Endodermal cell (in vitro differentiated cells): ENCODE data around the gene FBN2. TPM values are rescaled to one million over a fixed set of nuclear protein-coding genes. Genes with fewer than 3 reads are reported as not detected.
"Not testable (repeated sequence)": the region's sequence is repeated elsewhere in the genome, so short reads cannot be mapped to it uniquely, and the experiment has no call there.

ENCODE experiments used
- DNase-seq: peaks from one replicate; pipeline ENCODE4 v3.0.0-alpha.2; 2017
- H3K27ac ChIP-seq: 2 replicates; pipeline ENCODE4 v1.5.1; 2013; ENCODE audit warnings: mild to moderate bottlenecking, low read depth, low read length, moderate library complexity
- H3K27me3 ChIP-seq: 2 replicates; pipeline ENCODE4 v1.6.1; 2013; ENCODE audit warnings: mild to moderate bottlenecking, low read length, moderate library complexity; ENCODE audit not compliant: insufficient read depth, control insufficient read depth, poor library complexity, severe bottlenecking
- H3K36me3 ChIP-seq: 2 replicates; pipeline ENCODE4 v1.7.0; 2013; ENCODE audit warnings: mild to moderate bottlenecking, low read length, moderate library complexity; ENCODE audit not compliant: control insufficient read depth, insufficient read depth
- H3K4me1 ChIP-seq: one replicate; pipeline ENCODE4 v1.7.0; 2013; ENCODE audit warnings: low read length; ENCODE audit not compliant: control insufficient read depth, insufficient read depth
- H3K4me3 ChIP-seq: 2 replicates; pipeline ENCODE4 v1.5.1; 2013; ENCODE audit warnings: mild to moderate bottlenecking, low read length, moderate library complexity
- H3K9ac ChIP-seq: 2 replicates; pipeline ENCODE4 v1.6.1; 2013; ENCODE audit warnings: mild to moderate bottlenecking, low read length, moderate library complexity; ENCODE audit not compliant: poor library complexity, severe bottlenecking; ENCODE audit errors: extremely low read depth
- H3K9me3 ChIP-seq: 2 replicates; pipeline ENCODE4 v1.6.1; 2013; ENCODE audit warnings: mild to moderate bottlenecking, low read length, moderate library complexity; ENCODE audit not compliant: control insufficient read depth
- H3K27ac Mint-ChIP-seq: 2 replicates; pipeline ENCODE4 v1.8.0; 2020; ENCODE audit warnings: mixed read lengths
- H3K27me3 Mint-ChIP-seq: 2 replicates; pipeline ENCODE4 v1.8.0; 2021; ENCODE audit warnings: mild to moderate bottlenecking, mixed read lengths; ENCODE audit not compliant: insufficient read depth
- H3K36me3 Mint-ChIP-seq: 2 replicates; pipeline ENCODE4 v1.8.0; 2020; ENCODE audit warnings: low read depth, mixed read lengths
- H3K4me1 Mint-ChIP-seq: 2 replicates; pipeline ENCODE4 v1.8.0; 2020; ENCODE audit warnings: mixed read lengths
- H3K4me3 Mint-ChIP-seq: 2 replicates; pipeline ENCODE4 v1.8.0; 2020; ENCODE audit warnings: mild to moderate bottlenecking, moderate library complexity, mixed read lengths
- H3K9me3 Mint-ChIP-seq: 2 replicates; pipeline ENCODE4 v1.8.0; 2020; ENCODE audit warnings: mild to moderate bottlenecking, mixed read lengths
- WGBS, 2 experiments: methylation state at CpG; one replicate each; pipeline versions ENCODE4 v1.1.5 to v1.1.7; 2013; ENCODE audit warnings: missing lambda C conversion rate in 2 of 2, mixed read lengths in 1 of 2; ENCODE audit not compliant: insufficient coverage in 1 of 2, insufficient read length in 1 of 2; 5-methylcytosine and 5-hydroxymethylcytosine counted together
- total RNA-seq, 2 donors: library from RNA; stranded (reverse); fragmentation: NEBNext Ultra II Directional in 1 of 2; extraction: Animal tissue kit (Norgen Biotek cat#: 25700) in 1 of 2; gene quantifications; 2 replicates in 1 of 2; 3 replicates in 1 of 2; pipeline ENCODE4 v1.2.1, GENCODE V29; 2021
- TF ChIP-seq, protein P1 (sequence below): fragments of 200-600 bp; sonication (generic); conservative IDR thresholded peaks from 2 replicates; pipeline ENCODE4 v1.5.0; 2021; ENCODE audit warnings: antibody characterized with exemption, mild to moderate bottlenecking

Gene FBN2
- total RNA-seq, 2 donors from 2014 or later, result 131 to 212 TPM

DNA sequence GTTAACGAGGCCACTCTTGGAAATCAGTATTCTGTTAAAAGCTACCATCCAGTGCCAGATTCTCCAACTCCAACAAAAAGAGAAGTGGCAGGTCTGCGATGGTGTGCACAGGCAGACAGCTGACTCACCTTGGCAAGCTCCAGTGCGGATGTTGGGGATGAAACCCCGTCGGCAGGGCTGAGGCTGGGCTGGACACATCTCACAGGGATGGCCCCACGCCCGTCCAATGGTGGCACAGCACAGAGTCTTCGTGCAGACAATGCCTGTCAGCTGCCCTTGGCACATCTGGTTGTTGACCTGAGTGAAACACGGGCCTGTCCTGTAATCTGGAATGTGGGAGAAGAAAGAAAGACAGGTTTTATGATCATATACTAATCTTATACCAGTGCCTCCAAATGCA lies 73.4 kb downstream of the FBN2 start:
- 83 to 91% methylated on average over 3 to 8 of the region's 9 CpGs for WGBS, 2 experiments

DNA sequence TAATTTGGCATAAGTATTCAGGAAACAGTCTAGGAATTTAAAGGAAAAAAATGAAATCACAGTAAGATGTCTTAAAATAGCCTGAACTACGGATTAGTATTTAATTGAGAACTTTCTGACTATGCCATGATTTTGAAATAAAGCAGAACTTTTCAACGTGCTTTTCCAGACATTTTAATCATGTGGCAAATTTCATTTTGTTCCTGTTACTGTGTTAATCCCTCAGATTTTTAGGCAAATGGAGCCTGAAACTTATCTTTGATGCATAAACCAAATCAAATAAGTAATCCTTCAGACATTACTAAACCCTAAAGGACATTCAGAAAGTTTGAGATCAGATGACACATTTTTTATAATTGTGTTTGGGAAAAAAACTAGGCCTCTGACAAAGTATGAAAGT lies 75.7 kb downstream of the FBN2 start:
- Mint-ChIP-seq H3K4me1 (no peaks in the 10 kb centered on the region), H3K27me3 (no peaks in the 10 kb centered on the region), H3K36me3 (peaks cover 31% of the 10 kb centered on the region), H3K9me3 (peaks cover 24% of the 10 kb centered on the region), H3K27ac (no peak overlapping the region), H3K4me3 (no peak overlapping the region)
- H3K4me1 ChIP-seq, result no peaks in the 10 kb centered on the region
- no peak overlapping the region for H3K27ac ChIP-seq
- H3K9ac ChIP-seq, result no peak overlapping the region
- TF ChIP-seq, protein P1, sequence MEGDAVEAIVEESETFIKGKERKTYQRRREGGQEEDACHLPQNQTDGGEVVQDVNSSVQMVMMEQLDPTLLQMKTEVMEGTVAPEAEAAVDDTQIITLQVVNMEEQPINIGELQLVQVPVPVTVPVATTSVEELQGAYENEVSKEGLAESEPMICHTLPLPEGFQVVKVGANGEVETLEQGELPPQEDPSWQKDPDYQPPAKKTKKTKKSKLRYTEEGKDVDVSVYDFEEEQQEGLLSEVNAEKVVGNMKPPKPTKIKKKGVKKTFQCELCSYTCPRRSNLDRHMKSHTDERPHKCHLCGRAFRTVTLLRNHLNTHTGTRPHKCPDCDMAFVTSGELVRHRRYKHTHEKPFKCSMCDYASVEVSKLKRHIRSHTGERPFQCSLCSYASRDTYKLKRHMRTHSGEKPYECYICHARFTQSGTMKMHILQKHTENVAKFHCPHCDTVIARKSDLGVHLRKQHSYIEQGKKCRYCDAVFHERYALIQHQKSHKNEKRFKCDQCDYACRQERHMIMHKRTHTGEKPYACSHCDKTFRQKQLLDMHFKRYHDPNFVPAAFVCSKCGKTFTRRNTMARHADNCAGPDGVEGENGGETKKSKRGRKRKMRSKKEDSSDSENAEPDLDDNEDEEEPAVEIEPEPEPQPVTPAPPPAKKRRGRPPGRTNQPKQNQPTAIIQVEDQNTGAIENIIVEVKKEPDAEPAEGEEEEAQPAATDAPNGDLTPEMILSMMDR, result no peak
- no peaks in the 10 kb centered on the region for H3K27me3 ChIP-seq
- no peak for DNase-seq
- WGBS, 2 experiments, result 91 to 97% methylated on average over 2 of the region's 2 CpGs
- peaks cover 13% of the 10 kb centered on the region for H3K36me3 ChIP-seq
- H3K9me3 ChIP-seq, result peaks cover 19% of the 10 kb centered on the region
- H3K4me3 ChIP-seq, result no peak overlapping the region

More for the DNA sequence above, 73.4 kb downstream of the FBN2 start:
- no peak for DNase-seq
- TF ChIP-seq, protein P1, result no peak
- no peaks in the 10 kb centered on the region for H3K4me1 ChIP-seq
- Mint-ChIP-seq H3K4me3 (no peak overlapping the region), H3K4me1 (no peaks in the 10 kb centered on the region), H3K27me3 (no peaks in the 10 kb centered on the region), H3K27ac (no peak overlapping the region), H3K36me3 (peaks cover 33% of the 10 kb centered on the region), H3K9me3 (peaks cover 22% of the 10 kb centered on the region)
- H3K4me3 ChIP-seq, result no peak overlapping the region
- no peaks in the 10 kb centered on the region for H3K27me3 ChIP-seq
- H3K27ac ChIP-seq, result no peak overlapping the region
- H3K9ac ChIP-seq, result no peak overlapping the region
- peaks cover 15% of the 10 kb centered on the region for H3K36me3 ChIP-seq
- peaks cover 16% of the 10 kb centered on the region for H3K9me3 ChIP-seq

DNA sequence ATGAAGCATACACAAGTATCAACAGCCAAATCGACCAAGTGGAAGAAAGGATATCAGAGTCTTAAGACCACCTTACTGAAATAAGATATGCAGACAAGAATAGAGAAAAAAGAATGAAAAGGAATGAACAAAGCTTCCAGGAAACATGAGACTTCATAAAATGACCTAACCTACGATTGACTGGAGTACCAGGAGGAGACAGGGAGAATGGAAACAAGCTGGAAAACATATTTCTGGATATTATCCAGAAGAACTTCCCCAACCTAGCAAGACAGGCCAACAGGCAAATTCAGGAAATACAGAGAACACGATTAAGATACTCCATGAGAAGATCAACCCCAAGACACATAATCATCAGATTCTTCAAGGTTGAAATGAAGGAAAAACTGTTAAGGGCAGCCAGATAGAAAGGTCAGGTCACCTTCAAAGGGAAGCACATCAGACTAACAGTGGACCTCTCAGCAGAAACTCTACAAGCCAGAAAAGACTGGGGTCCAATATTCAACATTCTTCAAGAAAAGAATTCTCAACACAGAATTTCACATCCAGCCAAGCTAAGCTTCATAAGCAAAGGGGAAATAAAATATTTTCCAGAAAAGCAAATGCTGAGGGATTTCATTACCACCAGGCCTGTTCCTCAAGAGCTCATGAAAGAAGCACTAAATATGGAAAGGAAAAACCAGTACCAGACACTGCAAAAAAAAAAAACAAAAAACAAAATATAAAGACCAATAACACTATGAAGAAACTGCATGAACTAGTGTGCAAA lies 80.7 kb downstream of the FBN2 start:
- not testable (repeated sequence) for H3K27me3 ChIP-seq, H3K9ac ChIP-seq, DNase-seq, H3K4me3 ChIP-seq, H3K27ac Mint-ChIP-seq, H3K4me1 ChIP-seq, H3K36me3 ChIP-seq, H3K27me3 Mint-ChIP-seq, H3K27ac ChIP-seq, H3K4me1 Mint-ChIP-seq, H3K4me3 Mint-ChIP-seq
- 75 to 90% methylated on average over 1 to 2 of the region's 3 CpGs for WGBS, 2 experiments
- Mint-ChIP-seq H3K36me3 (peaks cover 36% of the 10 kb centered on the region), H3K9me3 (peaks cover 25% of the 10 kb centered on the region)
- peaks cover 19% of the 10 kb centered on the region for H3K9me3 ChIP-seq
